HFFc6 (cell line): ENCODE measurements around the gene ZBTB37. TPM values are rescaled to one million over a fixed set of nuclear protein-coding genes. Genes with fewer than 3 reads are reported as not detected.

Source experiments
- DNase-seq: peaks from one replicate; pipeline ENCODE4 v3.0.0-alpha.2; 2018
- H3K27ac Mint-ChIP-seq: 2 replicates; pipeline ENCODE4 v1.8.0; 2020; ENCODE audit warnings: mild to moderate bottlenecking, mixed read lengths
- H3K27me3 Mint-ChIP-seq: 2 replicates; pipeline ENCODE4 v1.8.0; 2021; ENCODE audit warnings: mild to moderate bottlenecking, moderate library complexity, mixed read lengths; ENCODE audit not compliant: insufficient read depth
- H3K36me3 Mint-ChIP-seq: 2 replicates; pipeline ENCODE4 v1.8.0; 2021; ENCODE audit warnings: low read depth, mixed read lengths
- H3K4me1 Mint-ChIP-seq: 2 replicates; pipeline ENCODE4 v1.8.0; 2020; ENCODE audit warnings: low read depth, mixed read lengths
- H3K4me3 Mint-ChIP-seq: 2 replicates; pipeline ENCODE4 v1.8.0; 2020; ENCODE audit warnings: mild to moderate bottlenecking, moderate library complexity, mixed read lengths
- H3K9me3 Mint-ChIP-seq: 2 replicates; pipeline ENCODE4 v1.8.0; 2020; ENCODE audit warnings: mild to moderate bottlenecking, mixed read lengths
- long read RNA-seq: library from polyadenylated mRNA; unstranded; transcript quantifications from one replicate; pipeline ENCODE4 v2.0.0, GENCODE V29; 2019
- total RNA-seq, 6 experiments: library from RNA; stranded (reverse); fragmentation: NEBNext Ultra II Directional; extraction: Animal tissue kit (Norgen Biotek cat#: 25700); gene quantifications; 2 replicates in 1 of 6; 3 replicates in 5 of 6; pipeline ENCODE4 v1.2.3, GENCODE V29; 2021
- TF ChIP-seq, protein P1 (sequence below): fragments of 200-600 bp; sonication (generic); IDR thresholded peaks from 2 replicates; pipeline ENCODE4 v1.5.0; 2021; ENCODE audit warnings: antibody characterized with exemption, mild to moderate bottlenecking

ZBTB37 gene, protein sequence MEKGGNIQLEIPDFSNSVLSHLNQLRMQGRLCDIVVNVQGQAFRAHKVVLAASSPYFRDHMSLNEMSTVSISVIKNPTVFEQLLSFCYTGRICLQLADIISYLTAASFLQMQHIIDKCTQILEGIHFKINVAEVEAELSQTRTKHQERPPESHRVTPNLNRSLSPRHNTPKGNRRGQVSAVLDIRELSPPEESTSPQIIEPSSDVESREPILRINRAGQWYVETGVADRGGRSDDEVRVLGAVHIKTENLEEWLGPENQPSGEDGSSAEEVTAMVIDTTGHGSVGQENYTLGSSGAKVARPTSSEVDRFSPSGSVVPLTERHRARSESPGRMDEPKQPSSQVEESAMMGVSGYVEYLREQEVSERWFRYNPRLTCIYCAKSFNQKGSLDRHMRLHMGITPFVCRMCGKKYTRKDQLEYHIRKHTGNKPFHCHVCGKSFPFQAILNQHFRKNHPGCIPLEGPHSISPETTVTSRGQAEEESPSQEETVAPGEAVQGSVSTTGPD
- total RNA-seq, result 1 to 10 TPM; 4.9 to 6.6 (median 6.0) TPM
- long read RNA-seq, partial matches to known transcripts, result 0 of 3 reads
- long read RNA-seq, other reads (novel, unspliced or antisense), result 3 of 3 reads

DNA sequence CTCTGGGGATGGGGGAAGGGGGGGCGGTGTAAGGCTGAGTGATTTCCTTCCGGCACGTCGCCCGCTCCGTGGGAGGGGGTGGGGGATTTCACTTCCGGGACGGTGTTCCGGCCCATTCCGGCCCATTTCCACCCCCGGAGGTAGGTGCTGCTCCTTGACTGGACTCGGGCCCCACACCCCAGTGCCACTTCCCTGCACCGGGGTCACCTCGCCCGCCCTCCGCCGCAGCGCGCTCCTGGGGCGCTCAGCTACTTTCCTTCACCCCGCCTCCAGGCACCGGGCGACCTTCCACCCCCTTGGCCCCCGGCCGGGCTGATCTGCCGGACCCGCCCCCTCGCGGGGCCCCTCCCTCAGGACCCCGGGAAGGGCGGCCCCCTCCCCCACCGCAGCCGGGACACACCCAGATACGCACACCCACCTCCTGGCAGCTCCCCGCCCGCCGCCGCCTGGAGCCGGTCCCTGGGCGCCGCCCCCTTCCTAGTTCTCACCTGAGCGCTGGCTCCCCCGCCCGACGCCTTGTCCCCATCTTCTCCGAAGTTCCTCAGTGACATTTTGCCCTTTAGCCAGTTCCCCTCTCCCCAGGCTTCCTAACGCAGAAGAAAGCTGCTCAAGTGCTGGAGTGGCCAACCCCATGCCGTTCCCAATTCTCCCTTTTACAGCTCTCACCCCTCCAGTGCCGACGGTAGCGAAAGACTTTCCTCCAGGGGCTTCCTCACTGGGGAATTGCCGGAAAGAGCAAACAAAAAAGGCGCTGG, at the start of gene ZBTB37:
ZBTB37 (plus strand) TSS at position 115 of the 755 bp plus-strand sequence. CDS start 1,846 bp downstream, outside the sequence.
- H3K4me1 Mint-ChIP-seq, result peaks cover 62% of the 10 kb centered on the region
- H3K4me3 Mint-ChIP-seq, result peak within 1 kb of the TSS; percentile 99
- DNase-seq, result no peak
- peak within 1 kb of the TSS; percentile 97 for H3K27ac Mint-ChIP-seq
- H3K9me3 Mint-ChIP-seq, result peaks cover 18% of the 10 kb centered on the region
- H3K27me3 Mint-ChIP-seq, result peaks cover 24% of the 10 kb centered on the region
- TF ChIP-seq, protein P1, sequence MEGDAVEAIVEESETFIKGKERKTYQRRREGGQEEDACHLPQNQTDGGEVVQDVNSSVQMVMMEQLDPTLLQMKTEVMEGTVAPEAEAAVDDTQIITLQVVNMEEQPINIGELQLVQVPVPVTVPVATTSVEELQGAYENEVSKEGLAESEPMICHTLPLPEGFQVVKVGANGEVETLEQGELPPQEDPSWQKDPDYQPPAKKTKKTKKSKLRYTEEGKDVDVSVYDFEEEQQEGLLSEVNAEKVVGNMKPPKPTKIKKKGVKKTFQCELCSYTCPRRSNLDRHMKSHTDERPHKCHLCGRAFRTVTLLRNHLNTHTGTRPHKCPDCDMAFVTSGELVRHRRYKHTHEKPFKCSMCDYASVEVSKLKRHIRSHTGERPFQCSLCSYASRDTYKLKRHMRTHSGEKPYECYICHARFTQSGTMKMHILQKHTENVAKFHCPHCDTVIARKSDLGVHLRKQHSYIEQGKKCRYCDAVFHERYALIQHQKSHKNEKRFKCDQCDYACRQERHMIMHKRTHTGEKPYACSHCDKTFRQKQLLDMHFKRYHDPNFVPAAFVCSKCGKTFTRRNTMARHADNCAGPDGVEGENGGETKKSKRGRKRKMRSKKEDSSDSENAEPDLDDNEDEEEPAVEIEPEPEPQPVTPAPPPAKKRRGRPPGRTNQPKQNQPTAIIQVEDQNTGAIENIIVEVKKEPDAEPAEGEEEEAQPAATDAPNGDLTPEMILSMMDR, result no peak
- peaks cover 63% of the 10 kb centered on the region for H3K36me3 Mint-ChIP-seq

DNA sequence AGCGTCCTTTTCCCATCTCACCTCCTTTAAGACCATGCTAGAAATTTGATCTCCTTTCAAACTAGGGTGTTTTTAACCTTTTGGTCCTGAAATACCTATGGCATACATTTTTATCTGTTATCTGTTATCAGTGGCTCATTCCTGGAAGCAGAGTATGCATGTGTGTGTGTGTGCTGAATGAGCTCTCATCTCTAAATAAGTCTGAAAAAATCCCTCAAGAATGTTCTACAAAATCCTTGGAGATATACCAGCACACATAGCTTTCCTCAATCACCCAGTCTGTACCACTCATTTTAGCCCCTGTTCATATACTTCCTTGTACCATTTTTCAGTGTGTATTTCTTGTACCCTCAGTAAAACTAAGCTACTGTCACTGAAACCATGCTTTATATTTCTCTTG, 49.7 kb upstream of the ZBTB37 start:
- Mint-ChIP-seq H3K4me3 (no peak overlapping the region), H3K4me1 (peaks cover 34% of the 10 kb centered on the region), H3K27ac (no peak overlapping the region), H3K36me3 (peaks cover 56% of the 10 kb centered on the region), H3K27me3 (no peaks in the 10 kb centered on the region), H3K9me3 (no peaks in the 10 kb centered on the region; the same call in 1 of the 2 replicates)
- no peak for DNase-seq
- TF ChIP-seq, protein P1, result no peak

DNA sequence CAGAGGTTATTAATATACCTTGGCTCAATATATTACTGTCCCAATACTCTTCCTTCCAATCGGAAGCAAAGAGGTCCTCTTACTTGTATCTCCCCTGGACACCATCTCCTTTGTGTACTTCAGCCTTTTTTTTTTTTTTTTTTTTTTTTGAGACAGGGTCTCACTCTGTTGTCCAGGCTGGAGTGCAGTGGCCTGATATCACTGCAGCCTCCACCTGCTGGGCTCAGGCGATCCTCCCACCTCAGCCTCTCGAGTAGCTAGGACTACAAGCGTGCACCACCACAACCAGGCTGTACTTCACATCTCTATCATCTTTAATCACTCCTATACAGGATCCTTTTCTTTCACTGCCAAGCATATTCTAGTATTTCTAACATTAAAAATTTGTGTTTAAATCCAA, 46.5 kb upstream of the ZBTB37 start:
- H3K36me3 Mint-ChIP-seq, result peaks cover 32% of the 10 kb centered on the region

GRCh38 chr1:173823781-173824314, 44.3 kb upstream of the ZBTB37 start:
- Mint-ChIP-seq H3K27me3 (peaks cover 1% of the 10 kb centered on the region; the same call in 1 of the 2 replicates), H3K27ac (peak overlapping the region; percentile 99), H3K9me3 (no peaks in the 10 kb centered on the region; the same call in 1 of the 2 replicates), H3K4me3 (peak overlapping the region; percentile 98), H3K4me1 (peaks cover 57% of the 10 kb centered on the region), H3K36me3 (peaks cover 22% of the 10 kb centered on the region)
- peak; percentile 51 for DNase-seq
- TF ChIP-seq, protein P1, result no peak

More for the DNA sequence above, 46.5 kb upstream of the ZBTB37 start:
- Mint-ChIP-seq H3K4me3 (peak overlapping the region; percentile 98; the same call in 1 of the 2 replicates), H3K27ac (no peak overlapping the region; the same call in 1 of the 2 replicates), H3K27me3 (peaks cover 1% of the 10 kb centered on the region; the same call in 1 of the 2 replicates), H3K4me1 (peaks cover 41% of the 10 kb centered on the region), H3K9me3 (no peaks in the 10 kb centered on the region; the same call in 1 of the 2 replicates)
- no peak for DNase-seq
- TF ChIP-seq, protein P1, result no peak
